RWPE2 (cell line): ENCODE data around the gene KRT23.
A peak's percentile ranks its signal among the peaks of the same experiment; 100 is the strongest.

ENCODE experiments used
- ATAC-seq: fragments of 200-7000 bp; cut with Tn5 transposase; 3 replicates; pipeline ENCODE4 v1.9.1; 2021; ENCODE audit warnings: low read depth
- DNase-seq: peaks from one replicate; pipeline ENCODE4 v3.0.0-alpha.2; 2020; ENCODE audit warnings: low spot score
- H3K27ac ChIP-seq: fragments of 450-650 bp; 2 replicates; pipeline ENCODE4 v1.5.1; 2017; ENCODE audit warnings: mild to moderate bottlenecking; ENCODE audit not compliant: poor library complexity, severe bottlenecking
- H3K27me3 ChIP-seq: fragments of 250-450 bp; sonication (Bioruptor Pico); 2 replicates; pipeline ENCODE4 v1.5.1; 2021; ENCODE audit warnings: mild to moderate bottlenecking, moderate library complexity; ENCODE audit not compliant: insufficient read depth, poor library complexity, severe bottlenecking
- H3K36me3 ChIP-seq: fragments of 250-450 bp; sonication (Bioruptor Pico); 2 replicates; pipeline ENCODE4 v1.5.1; 2020; ENCODE audit warnings: low read depth, mild to moderate bottlenecking, moderate library complexity
- H3K4me1 ChIP-seq: fragments of 250-450 bp; sonication (Bioruptor Pico); 2 replicates; pipeline ENCODE4 v1.5.1; 2021; ENCODE audit warnings: mild to moderate bottlenecking, moderate library complexity; ENCODE audit not compliant: insufficient read depth, poor library complexity, severe bottlenecking
- H3K4me3 ChIP-seq: fragments of 250-450 bp; sonication (Bioruptor Pico); 2 replicates; pipeline ENCODE4 v1.5.1; 2021; ENCODE audit warnings: mild to moderate bottlenecking, moderate library complexity; ENCODE audit not compliant: severe bottlenecking
- H3K9me3 ChIP-seq: fragments of 250-450 bp; sonication (Bioruptor Pico); 2 replicates; pipeline ENCODE4 v1.5.1; 2021; ENCODE audit warnings: mild to moderate bottlenecking, moderate library complexity; ENCODE audit not compliant: severe bottlenecking
- CTCF ChIP-seq: fragments of 450-650 bp; IDR thresholded peaks from one replicate; pipeline ENCODE4 v1.5.1; 2017; ENCODE audit warnings: mild to moderate bottlenecking, moderate library complexity; ENCODE audit not compliant: poor library complexity, severe bottlenecking

Gene KRT23

GRCh38 chr17:40910441-40910841 lies 27.0 kb downstream of the KRT23 start:
- H3K36me3 ChIP-seq = no peaks in the 10 kb centered on the region
- peak overlapping the region; percentile 96 for H3K27ac ChIP-seq
- peaks cover 37% of the 10 kb centered on the region for H3K4me1 ChIP-seq
- no peak for TF ChIP-seq CTCF
- H3K4me3 ChIP-seq = no peak overlapping the region
- ATAC-seq (peak; percentile 12; the same call in 2 of the 3 replicates), DNase-seq (no peak)
- H3K9me3 ChIP-seq = no peaks in the 10 kb centered on the region
- no peaks in the 10 kb centered on the region for H3K27me3 ChIP-seq

- ATAC-seq (peak; percentile 68), DNase-seq (no peak)
- Histone ChIP-seq H3K27ac (peak overlapping the region; percentile 96), H3K36me3 (no peaks in the 10 kb centered on the region), H3K9me3 (no peaks in the 10 kb centered on the region), H3K4me3 (no peak overlapping the region), H3K4me1 (peaks cover 33% of the 10 kb centered on the region), H3K27me3 (no peaks in the 10 kb centered on the region)
- TF ChIP-seq CTCF = no peak
These were observed 27.7 kb downstream of the KRT23 start for GRCh38 chr17:40909755-40910154.

- Histone ChIP-seq H3K27ac (peak overlapping the region; percentile 96), H3K4me3 (no peak overlapping the region), H3K4me1 (peaks cover 29% of the 10 kb centered on the region), H3K27me3 (no peaks in the 10 kb centered on the region), H3K9me3 (no peaks in the 10 kb centered on the region), H3K36me3 (no peaks in the 10 kb centered on the region)
- peak; percentile 95 for TF ChIP-seq CTCF
- ATAC-seq (peak; percentile 79), DNase-seq (peak; percentile 88)
These were observed 28.1 kb downstream of the KRT23 start for GRCh38 chr17:40909351-40909750.

GRCh38 chr17:40906613-40907012 lies 30.8 kb downstream of the KRT23 start:
- H3K27me3 ChIP-seq = no peaks in the 10 kb centered on the region
- no peaks in the 10 kb centered on the region for H3K36me3 ChIP-seq
- H3K4me3 ChIP-seq = no peak overlapping the region
- no peak for TF ChIP-seq CTCF
- H3K27ac ChIP-seq = no peak overlapping the region
- H3K9me3 ChIP-seq = no peaks in the 10 kb centered on the region
- no peak for ATAC-seq
- DNase-seq = no peak
- peaks cover 45% of the 10 kb centered on the region for H3K4me1 ChIP-seq

GRCh38 chr17:40905370-40905769 lies 32.1 kb downstream of the KRT23 start:
- Histone ChIP-seq H3K27ac (no peak overlapping the region), H3K9me3 (no peaks in the 10 kb centered on the region), H3K4me1 (peaks cover 38% of the 10 kb centered on the region), H3K4me3 (no peak overlapping the region), H3K27me3 (no peaks in the 10 kb centered on the region), H3K36me3 (no peaks in the 10 kb centered on the region)
- ATAC-seq = no peak
- DNase-seq = no peak
- no peak for TF ChIP-seq CTCF
